Fibroblast of skin of right biceps (primary cell): ENCODE measurements around the gene RTL5.

Experiments
- DNase-seq: peaks from one replicate; pipeline ENCODE4 v3.0.0-alpha.2; 2013

Gene RTL5

GRCh38 chrX:72129661-72130060, 2.1 kb downstream of the RTL5 start:
- no peak for DNase-seq

DNA sequence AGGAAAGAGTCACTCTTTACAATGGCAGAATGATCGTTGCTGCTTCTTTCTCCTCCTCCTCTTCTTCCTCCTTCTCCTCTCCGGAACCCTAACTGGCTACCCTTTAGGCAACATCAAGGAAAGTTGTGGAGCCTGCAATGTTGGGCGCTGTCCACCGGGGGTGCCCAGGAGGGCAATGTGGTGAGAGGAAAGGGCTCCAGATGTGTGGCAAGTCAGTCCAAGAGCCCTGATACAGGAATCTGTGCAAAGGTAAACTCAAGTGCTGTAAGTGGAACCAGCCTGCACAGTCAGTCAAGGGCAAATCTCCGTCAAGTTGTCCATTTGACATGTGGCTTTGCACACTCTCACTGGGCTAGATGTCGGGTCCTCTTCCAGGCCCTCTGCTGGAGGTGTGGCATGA, 2.8 kb downstream of the RTL5 start:
- no peak for DNase-seq

DNA sequence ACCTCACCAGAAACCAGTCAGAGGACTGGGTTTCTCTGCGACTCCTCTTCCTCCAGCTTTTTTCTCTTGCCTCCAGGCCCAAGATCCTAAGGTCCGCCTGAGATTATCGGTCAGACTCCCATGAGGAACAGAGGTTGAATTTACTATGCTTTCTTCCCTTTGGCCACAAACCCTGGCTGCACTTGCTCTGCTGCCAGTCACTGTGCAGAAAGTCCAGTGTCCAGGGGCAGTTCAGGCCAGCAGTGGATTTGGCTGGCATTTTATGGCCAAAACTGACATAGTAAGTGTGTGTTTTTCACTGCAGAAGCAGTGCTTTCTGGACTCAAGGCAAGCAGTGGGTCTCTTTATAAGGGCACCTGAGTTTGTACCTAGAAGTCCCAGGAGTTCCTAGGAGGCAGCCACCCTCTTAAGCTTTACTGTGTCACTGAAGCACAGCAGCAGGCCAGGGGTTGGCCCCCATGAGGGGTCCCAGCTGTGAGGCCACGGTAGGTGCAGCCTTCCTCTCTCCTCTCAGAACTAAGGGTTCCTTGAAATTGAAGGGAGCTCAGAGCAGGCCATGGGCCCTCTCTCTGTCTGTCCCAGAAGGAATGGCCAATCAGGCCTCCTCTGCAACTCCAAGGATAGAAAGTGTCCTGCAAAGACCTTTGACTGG, 3.4 kb downstream of the RTL5 start:
- no peak for DNase-seq

DNA sequence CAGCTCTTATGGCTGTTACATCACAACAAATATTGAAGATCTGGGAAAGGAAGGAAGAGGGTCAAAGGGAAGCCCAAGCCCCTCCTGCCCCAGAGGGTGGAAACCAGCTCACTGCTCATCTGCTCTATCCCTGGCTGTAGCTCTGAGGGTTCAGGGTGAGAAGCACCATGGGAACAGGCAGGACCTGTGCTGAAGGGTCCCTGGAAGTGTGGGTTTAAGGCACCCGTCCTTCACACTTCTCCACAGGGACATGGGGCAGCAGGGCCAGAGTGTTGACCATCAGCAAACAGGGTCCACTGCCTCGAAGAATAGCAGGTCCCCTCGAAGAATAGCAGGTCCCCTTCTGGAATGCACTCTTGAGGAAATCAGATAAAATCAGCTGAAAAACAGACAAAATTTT, 4.4 kb downstream of the RTL5 start:
- no peak for DNase-seq

DNA sequence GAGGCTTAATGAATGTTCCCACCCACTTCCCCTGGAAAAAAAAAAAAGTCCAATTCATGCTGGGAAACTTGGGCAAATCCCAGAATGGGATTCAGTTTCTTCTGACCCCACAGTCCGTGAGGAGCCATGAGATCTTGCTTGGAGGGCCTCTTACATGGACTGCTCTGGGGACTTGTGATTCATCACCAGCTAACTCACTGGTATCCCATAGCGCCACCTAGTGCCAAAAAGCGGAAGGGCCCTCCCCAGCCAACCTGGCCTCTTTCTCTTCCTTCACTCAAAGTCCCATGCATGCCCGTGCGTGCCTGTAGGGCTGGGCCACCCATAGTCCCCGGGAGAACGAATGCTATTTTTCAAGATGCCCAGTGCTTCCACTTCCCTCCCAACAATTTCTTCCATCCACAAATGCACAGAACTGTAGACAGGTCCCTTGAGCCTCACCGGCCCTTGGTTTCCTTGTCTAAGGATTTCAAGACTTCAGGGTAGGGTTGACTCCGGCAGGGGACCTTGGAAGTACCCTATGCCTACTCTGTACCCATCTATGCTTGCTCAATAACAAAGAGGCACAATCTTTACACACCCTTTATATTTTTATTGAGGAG, 5.1 kb downstream of the RTL5 start:
- DNase-seq = peak; percentile 87

GRCh38 chrX:72126048-72126415, 5.7 kb downstream of the RTL5 start:
- no peak for DNase-seq

- DNase-seq = no peak
Measured at GRCh38 chrX:72125331-72126047, 6.2 kb downstream of the RTL5 start.

- no peak for DNase-seq
Measured at GRCh38 chrX:72124540-72125201, 7.0 kb downstream of the RTL5 start.

GRCh38 chrX:72123471-72124185, 8.1 kb downstream of the RTL5 start:
- peak; percentile 70 for DNase-seq

DNA sequence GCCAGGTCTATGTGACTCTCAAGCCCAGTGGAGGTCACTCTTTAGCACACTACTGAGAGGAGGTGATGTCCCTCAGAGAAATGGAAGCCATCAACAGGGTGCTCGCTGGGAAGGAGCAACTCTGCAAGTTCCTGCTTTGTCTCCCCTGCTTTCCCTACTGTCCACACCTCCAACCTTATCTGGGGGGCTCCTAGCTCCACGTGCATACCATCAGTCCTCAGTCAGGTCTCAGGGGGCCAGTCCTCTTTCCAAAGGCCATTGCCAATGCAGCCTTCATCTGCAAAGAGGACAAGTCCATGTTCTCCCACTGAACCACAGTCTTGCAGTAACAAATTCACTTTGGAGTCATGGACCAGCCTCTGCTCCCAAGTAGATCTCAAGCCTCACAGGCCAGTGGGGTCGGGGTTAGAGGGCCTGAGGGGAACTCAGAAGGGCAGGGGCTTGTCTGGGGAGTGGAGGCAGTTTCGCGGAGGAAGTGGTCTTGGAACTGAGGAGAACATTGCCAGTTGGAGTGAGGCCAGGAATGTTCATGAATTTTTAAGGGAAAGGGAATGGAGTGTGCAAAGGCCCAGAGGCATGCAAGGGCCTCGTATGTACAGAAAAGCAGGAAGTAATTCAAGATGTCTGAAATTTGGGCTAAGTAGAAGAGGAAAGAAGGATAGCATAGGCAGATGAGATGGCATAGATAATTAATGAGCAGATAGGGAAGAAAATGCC, 8.9 kb downstream of the RTL5 start:
- DNase-seq = no peak

- peak; percentile 84 for DNase-seq
Measured at GRCh38 chrX:72121383-72121782, 10.3 kb downstream of the RTL5 start.

GRCh38 chrX:72120837-72121236, 10.9 kb downstream of the RTL5 start:
- DNase-seq = no peak

DNA sequence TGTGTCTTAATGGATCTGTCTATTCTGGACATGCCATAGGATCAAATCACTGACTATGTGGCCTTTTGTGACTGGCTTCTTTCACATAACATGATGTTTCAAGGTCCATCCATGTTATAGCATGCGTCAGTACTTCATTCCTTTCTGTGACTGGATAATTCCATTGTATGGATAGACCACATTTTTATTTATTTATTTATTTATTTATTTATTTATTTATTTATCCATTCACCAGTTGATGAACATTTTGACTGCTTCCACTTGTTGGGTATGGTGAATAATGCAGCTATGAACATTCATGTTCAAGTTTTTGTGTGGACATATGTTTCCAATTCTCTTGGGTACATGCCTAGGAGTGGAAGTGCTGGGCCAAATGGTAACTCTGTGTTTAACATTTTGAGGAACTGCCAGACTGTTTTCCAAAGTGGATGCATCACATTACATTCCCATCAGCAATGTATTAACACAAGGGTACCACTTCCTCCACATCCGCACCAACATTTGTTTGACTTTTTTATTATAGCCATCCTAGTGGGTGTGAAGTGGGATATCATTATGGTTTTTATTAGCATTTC, 14.0 kb downstream of the RTL5 start:
- DNase-seq = no peak

GRCh38 chrX:72115380-72115779, 16.3 kb downstream of the RTL5 start:
- DNase-seq = no peak

- DNase-seq = no peak
Measured at GRCh38 chrX:72114807-72115206, 16.9 kb downstream of the RTL5 start.

DNA sequence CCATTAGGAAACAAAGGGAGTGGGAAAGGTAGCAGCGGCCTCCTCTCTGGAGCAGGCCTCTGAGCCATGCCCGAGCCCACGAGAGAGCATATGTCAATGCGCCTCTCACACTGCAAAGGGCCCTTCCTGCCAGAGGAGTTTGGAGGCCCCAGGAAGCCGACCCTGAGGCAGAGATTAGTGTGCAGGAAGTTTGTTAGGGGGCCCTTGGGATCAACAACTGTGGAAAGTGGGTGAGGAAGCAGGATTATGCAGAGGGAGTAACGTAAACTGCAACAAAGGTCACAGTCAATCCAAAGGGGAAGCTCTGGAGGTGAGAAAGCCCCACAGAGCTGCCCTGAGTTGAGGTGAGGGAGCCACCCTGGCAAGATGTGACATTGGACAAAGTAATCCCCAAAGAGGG, 17.4 kb downstream of the RTL5 start:
- DNase-seq = no peak

DNA sequence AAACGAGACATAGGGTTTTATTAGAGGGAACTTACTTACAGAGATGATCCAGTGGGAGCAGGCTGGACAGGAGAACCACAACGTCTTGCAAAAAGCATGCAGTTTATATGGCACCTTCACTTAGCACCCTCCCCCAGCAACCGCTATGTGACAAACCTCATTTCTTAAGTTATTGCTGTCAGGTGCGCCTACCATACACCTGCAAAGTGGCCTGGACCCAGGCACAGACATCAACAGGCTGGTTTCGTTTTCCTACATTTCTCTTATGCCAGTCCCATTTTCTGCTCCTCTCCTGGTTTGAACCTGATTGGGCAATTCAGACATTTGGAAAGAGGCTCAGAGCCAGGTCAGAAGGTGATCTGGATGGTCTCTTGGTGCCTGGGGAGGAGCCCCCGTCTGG, 18.3 kb downstream of the RTL5 start:
- DNase-seq = no peak

- DNase-seq = no peak
Measured at GRCh38 chrX:72110876-72111708, 20.6 kb downstream of the RTL5 start.

DNA sequence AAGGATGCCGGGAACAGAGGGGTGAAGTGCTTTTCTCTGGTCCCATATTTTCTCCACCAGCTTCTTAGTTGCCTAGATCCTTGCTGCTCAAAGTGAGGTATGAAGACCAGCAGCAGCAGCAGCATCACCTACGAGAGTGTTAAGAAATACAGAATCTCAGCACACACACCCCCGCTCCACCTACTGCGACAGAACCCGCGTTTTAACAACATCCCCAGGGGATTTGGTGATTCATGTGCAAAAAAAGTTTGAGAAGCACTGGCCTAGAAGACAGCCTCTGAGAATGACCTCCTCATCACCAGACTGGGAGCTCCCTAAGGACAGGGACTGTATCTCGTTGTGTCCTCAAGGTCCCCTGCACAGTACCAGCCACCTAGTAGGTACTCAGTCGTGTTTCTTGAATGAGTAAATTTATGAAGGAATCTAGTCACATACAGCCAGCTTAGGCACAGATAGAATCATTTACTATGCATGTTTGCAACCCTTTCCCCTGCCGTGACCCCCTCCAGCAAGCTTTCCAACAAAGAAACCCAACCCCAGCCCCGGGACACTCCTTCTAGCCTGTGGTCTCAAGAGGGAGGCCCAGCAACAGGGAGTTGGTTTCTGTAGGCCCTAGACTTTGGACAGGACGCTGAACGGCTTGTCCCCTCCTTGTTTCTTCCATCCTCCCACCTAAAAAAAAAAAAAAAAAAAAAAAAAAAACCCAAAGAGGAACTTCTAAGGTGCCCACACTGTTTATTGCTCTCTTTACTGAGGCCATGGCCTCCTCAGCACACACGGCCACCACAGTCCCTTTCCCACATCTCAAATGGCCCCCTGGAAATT, 21.5 kb downstream of the RTL5 start:
- peak; percentile 46 for DNase-seq

- DNase-seq = no peak
Measured at GRCh38 chrX:72108666-72109065, 23.0 kb downstream of the RTL5 start.
